ENCODE measurements around the gene TP53TG3D.
"Not testable (repeated sequence)": the region's sequence is repeated elsewhere in the genome, so short reads cannot be mapped to it uniquely, and the experiment has no call there.

TP53TG3D gene

GRCh38 chr16:32252986-32253385 lies at the start of gene TP53TG3D:
Gene TP53TG3D, plus strand, starts transcription at chr16:32253286. Its CDS starts 68 bp downstream, at chr16:32253354.
- DNase-seq, result not testable (repeated sequence)

DNA sequence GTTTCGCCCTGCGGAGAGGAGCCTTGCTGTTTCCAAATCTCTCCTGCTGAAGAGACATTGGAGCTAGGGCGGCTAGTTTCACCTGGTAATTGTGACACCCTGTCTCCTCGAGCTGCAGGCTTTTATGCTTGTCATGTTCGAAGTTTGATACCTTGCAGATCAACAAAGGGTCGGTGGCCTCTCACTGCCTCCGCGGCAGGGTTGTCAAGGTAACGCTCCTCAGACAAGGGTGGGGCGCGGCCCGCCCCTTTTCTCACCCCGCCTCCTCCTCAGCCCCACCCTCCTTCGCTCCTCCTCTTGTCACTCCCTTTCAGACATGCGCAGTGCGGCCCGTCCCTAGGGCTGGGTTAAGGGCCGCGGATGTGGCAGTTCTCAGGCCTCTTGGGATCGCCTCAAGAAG lies 421 bp downstream of the TP53TG3D start:
- not testable (repeated sequence) for DNase-seq

DNA sequence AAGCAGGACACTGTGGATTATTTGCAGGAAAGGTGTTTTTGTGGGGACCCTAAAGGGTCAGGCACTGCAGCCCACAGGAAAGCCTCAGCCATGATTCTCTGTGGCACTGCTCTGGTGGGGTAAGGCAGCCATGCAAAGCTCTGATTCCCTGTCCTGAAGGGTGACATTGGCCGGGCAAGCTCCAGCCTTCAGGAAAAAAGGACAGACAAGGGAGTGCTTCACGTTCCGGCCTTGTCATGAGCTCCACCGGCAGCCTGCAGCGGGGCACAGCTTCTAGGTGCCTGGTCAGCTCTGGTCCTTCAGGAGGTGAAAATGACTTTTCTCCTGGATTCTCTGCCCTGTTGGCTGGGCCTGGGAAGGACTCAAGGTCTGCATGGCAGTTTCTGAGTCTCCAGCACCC lies 8.4 kb downstream of the TP53TG3D start:
- DNase-seq, result not testable (repeated sequence)

DNA sequence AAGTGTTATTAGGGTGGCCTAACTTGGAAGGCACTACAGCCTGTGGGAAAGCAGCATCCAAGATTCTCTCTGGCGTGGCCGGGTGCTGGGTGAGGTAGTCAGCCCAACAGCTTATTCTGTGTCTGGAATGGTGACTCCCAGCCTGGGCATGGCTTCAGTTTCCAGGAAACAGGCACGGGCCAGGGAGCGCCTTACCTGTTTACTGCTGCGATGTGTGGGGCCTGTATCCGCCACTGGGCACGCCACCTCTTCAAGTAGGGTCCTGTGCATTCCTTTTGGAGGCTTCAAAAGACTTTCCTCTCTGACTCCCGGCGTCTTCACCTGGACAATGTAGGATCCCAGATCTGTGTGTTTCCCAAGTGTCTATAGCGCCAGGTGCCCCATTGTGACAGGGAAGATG lies 10.5 kb downstream of the TP53TG3D start:
- DNase-seq, result not testable (repeated sequence)

DNA sequence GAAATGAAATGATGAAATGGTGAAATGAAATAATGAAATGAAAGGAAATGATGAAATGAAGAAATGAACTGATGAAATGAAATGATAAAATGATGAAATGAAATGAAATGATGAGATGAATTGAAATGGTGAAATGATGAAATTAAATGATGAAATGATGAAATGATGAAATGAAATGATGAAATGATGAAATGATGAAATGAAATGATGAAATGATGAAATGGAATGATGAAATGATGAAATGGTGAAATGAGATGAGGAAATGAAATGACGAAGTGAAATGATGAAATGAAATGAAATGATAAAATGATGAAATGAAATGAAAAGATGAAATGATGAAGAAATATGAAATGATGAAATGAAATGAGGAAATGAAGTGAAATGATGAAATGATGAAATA lies 28.8 kb downstream of the TP53TG3D start:
- not testable (repeated sequence) for DNase-seq

DNA sequence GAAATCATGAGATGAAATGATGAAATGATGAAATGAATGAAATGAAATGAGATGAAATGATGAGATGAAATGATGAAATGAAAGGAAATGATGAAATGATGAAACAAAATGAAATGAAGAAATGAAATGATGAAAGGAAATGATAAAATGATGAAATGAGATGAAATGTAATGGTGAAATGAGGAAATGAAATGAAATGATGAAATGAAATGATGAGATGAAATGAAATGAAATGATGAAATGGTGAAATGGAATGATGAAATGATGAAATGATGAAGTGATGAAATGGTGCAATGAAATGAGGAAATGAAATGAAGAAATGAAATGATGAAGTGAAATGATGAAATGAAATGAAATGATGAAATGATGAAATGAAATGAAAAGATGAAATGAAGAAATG lies 29.9 kb downstream of the TP53TG3D start:
- not testable (repeated sequence) for DNase-seq

- DNase-seq, result not testable (repeated sequence)
These were observed 30.9 kb downstream of the TP53TG3D start for GRCh38 chr16:32283917-32284495.

DNA sequence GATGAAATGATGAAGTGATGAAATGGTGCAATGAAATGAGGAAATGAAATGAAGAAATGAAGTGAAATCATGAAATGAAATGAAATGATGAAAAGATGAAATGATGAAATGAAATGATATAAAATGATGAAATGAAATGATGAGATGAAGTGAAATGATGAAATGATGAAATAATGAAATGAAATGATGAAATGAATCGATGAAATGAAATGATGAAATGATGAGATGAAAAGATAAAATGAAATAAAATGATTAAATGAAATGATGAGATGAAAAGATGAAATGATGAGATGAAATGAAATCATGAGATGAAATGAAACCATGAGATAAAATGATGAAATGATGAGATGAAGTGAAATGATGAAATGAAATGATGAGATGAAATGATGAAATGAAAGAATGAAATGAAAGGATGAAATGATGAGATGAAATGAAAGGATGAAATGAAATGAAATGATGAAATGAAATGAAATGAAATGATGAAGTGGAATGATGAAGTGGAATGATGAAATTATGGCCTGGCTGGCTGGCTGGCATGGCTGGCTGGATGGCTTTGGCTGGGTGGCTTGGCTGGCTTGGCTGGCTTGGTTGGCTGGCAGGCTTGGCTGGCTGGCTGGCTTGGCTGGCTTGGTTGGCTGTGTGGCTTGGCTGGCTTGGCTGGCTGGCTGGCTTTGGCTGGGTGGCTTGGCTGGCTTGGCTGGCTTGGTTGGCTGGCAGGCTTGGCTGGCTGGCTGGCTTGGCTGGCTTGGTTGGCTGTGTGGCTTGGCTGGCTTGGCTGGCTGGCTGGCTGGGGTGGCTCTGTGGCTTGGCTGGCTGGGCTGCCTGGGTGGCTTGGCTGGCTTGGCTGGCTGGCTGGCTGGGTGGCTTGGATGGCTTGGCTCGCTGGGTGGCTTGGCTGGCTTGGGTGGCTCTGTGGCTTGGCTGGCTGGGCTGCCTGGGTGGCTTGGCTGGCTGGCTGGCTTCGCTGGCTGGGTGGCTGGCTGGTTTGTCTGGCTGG lies 32.0 kb downstream of the TP53TG3D start:
- not testable (repeated sequence) for DNase-seq

DNA sequence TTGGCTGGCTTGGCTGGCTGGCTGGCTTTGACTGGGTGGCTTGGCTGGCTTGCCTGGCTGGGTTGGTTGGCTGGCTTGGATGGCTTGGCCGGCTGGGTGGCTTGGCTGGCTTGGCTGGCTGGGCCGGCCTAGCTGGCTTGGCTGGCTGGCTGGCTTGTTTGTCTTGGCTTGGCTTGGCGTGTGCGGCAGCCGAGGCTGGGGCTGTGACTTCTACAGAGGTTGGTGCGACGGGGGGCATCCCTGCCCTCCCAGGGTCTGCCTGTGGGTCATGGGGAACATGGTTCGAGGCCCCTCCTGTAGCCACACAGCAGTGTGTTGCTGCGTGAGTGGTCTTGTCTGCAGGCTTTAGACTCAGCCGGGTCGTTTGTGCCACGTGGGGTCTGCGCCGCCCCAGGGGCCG lies 33.1 kb downstream of the TP53TG3D start:
- not testable (repeated sequence) for DNase-seq

DNA sequence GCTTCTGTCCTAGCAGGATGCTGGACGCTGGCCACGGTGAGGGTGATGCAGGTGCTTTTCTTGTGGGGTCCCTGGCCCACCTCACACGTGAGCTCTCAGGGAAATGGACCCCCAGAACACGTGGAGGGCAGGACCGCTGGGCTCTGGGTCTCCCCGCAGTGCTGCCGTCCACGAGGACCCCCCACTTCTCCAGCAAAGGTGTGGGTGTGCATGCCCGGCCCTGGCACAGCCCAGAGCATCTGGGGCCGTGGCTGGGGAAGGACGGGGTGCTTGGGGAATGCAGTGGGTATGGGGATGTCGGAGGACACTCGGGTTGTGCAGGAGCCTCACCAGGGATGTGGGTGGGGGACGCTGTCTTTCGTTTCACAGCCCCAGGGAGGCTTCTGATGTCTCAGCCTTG lies 34.7 kb downstream of the TP53TG3D start:
- not testable (repeated sequence) for DNase-seq

DNA sequence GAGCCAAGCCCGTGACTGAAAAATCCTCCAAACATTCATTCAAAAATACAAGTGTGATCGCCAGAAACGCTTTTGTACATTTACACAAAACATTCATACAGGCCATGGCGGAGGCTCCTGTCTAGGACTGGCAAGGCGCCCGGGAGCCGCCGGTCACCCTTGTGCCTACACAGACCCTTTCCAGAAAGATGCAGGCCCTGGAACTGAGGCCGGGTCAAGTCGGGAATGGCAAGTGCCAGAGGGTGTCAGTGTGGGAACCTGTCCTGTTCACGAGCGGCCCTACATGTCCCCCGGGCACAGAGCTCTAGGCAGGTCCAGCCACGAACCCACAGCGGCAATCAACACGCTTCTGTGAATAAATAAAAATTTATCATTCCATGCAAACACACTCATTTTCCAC lies 36.1 kb downstream of the TP53TG3D start:
- DNase-seq, result not testable (repeated sequence)

DNA sequence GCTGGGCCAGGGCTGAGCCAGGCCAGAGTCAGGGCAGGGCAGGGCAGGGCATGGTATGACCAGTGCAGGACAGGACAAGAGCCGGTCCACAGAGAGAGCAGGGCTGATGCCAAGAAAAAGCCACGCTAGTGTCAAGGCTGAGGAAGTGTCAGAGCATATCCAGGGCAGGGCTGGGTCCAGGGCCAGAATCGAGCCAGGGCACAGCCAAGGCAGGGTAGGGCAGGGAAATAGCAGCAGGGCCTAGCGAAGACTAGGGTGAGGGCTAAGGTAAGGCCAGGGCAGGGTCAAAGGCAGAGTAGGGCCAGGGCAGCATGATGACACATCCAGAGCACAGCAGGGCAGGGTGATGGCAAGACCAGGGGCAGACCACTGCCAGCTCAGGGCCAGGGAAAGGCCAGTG lies 49.7 kb downstream of the TP53TG3D start:
- not testable (repeated sequence) for DNase-seq

Measured in hypothalamus (tissue), 51 donors.